ENCODE data around the gene FYN. TPM values are rescaled to one million over a fixed set of nuclear protein-coding genes. Genes with fewer than 3 reads are reported as not detected.

FYN gene
- total and polyA plus RNA-seq, 2 of the 8 experiments (the other 6 are each of a cell fraction or from before 2014, with no cell fraction given): 46.8 to 97.2 TPM

GRCh38 chr6:111731456-111732195 is 141.6 kb downstream of the FYN start:
- Histone ChIP-seq H3K9me3 (ENCODE audit: insufficient read depth in 2 of 2, low read depth in 1 of 2, low read length in 1 of 2) (peaks cover 14% of the 10 kb centered on the region in 2 experiments), H3K79me2 (ENCODE audit: control insufficient read depth in 1 of 2, insufficient read depth in 2 of 2, low read length in 2 of 2) (peaks cover 0 to 17% of the 10 kb centered on the region in 2 experiments; a peak in 1 of 4 replicates), H3K79me1 (ENCODE audit: low read depth, low read length) (peaks cover 4% of the 10 kb centered on the region; the same call in 1 of the 2 replicates), H4K5ac (ENCODE audit: insufficient read length, low read depth, low read length) (no peak overlapping the region), H3K23me2 (ENCODE audit: low read depth, low read length) (no peaks in the 10 kb centered on the region), H4K8ac (ENCODE audit: extremely low read depth, insufficient read depth, low read length) (no peak overlapping the region), H3K4me3 (ENCODE audit: extremely low read depth in 1 of 4, insufficient read depth in 2 of 4, low read depth in 3 of 4, low read length in 4 of 4) (no peak overlapping the region), H3K4me2 (ENCODE audit: insufficient read depth in 1 of 2, low read depth in 2 of 2, low read length in 2 of 2) (peak overlapping the region; percentile 22 to 52; a peak in 2 of 4 replicates), H2BK5ac (ENCODE audit: low read depth, low read length) (peak overlapping the region; percentile 57; the same call in 1 of the 2 replicates), H3K9ac (replicated peaks in 1 of 4; ENCODE audit: extremely low read depth in 1 of 4, low read depth in 3 of 4, low read length in 3 of 4) (no peak overlapping the region; a peak in 1 of 7 replicates), H3K4ac (replicated peaks; ENCODE audit: insufficient read length, low read depth, low read length) (no peak overlapping the region), H3K27me3 (replicated peaks in 1 of 4; ENCODE audit: control insufficient read depth in 3 of 4, extremely low read depth in 1 of 4, insufficient read depth in 3 of 4, low read length in 3 of 4) (no peaks in the 10 kb centered on the region), H3K23ac (ENCODE audit: insufficient read length) (no peak overlapping the region), H3K27ac (ENCODE audit: low read depth, low read length) (no peak overlapping the region), H2BK120ac (replicated peaks; ENCODE audit: low read depth, low read length) (peak overlapping the region; percentile 60), H4K20me1 (replicated peaks in 1 of 2; ENCODE audit: control insufficient read depth in 1 of 2, insufficient read depth in 2 of 2, low read length in 2 of 2) (no peaks in the 10 kb centered on the region), H4K91ac (replicated peaks; ENCODE audit: insufficient read length, low read length) (no peak overlapping the region), H3K36me3 (ENCODE audit: control insufficient read depth in 2 of 4, insufficient read depth in 4 of 4, low read length in 3 of 4) (peaks cover 0 to 8% (median 2%) of the 10 kb centered on the region in 4 experiments; a peak in 3 of 8 replicates), H2BK15ac (ENCODE audit: low read length) (no peak overlapping the region), H2AFZ (ENCODE audit: low read length) (no peak overlapping the region), H3K14ac (ENCODE audit: insufficient read length) (no peak overlapping the region), H2BK20ac (ENCODE audit: low read length) (no peak overlapping the region), H2AK5ac (ENCODE audit: low read depth, low read length) (no peak overlapping the region; the same call in 1 of the 2 replicates), H3K18ac (ENCODE audit: extremely low read depth, low read length) (peak overlapping the region; percentile 66; the same call in 1 of the 2 replicates), H3K56ac (replicated peaks; ENCODE audit: insufficient read length, low read depth, low read length) (no peak overlapping the region), H2BK12ac (ENCODE audit: low read depth, low read length) (peak overlapping the region; percentile 77; the same call in 1 of the 2 replicates), H3K4me1 (replicated peaks in 1 of 4; ENCODE audit: control insufficient read depth in 3 of 4, insufficient read depth in 4 of 4, low read length in 3 of 4) (peaks cover 4 to 12% (median 6%) of the 10 kb centered on the region in 4 experiments)
- 54% methylated on average over 6 of the region's 6 CpGs; no CpG with 5 or more reads in 1 of the 2 experiments for WGBS, 2 experiments (ENCODE audit: extremely low coverage in 1 of 2, insufficient coverage in 1 of 2, insufficient read length in 1 of 2, insufficient replicate concordance in 2 of 2, low coverage in 1 of 2, low lambda C conversion rate in 2 of 2, missing lambda C conversion rate in 1 of 2)
- POLR2A ChIA-PET (ENCODE audit: partially characterized antibody): interaction anchor here (1.0 kb wide), 1 partner anchor 43 kb away, joined by 3 read pairs; no protein-coding TSS in a partner anchor
- no peak for DNase-seq (ENCODE audit: low read depth in 1 of 2, low spot score in 2 of 2)
- CTCF ChIA-PET (ENCODE audit: partially characterized antibody): interaction anchor here (0.6 kb wide), 1 partner anchor 311 kb away, joined by 3 read pairs; no protein-coding TSS in a partner anchor
- FAIRE-seq: no peak
- TF ChIP-seq SRF (IDR thresholded peaks at IDR 0.05; ENCODE audit: low read depth, low read length) (no peak), HDAC6 (IDR thresholded peaks at IDR 0.05; ENCODE audit: low read depth, low read length) (no peak), CBX5 (IDR thresholded peaks at IDR 0.05; ENCODE audit: low read depth, low read length) (no peak), SIX5 (IDR thresholded peaks at IDR 0.05; ENCODE audit: low read depth, low read length) (peak; percentile 19; the same call in 1 of the 2 replicates)
